GM12878 (cell line): ENCODE results near the gene PRPF18.

Experiments
- GABPA ChIP-seq: IDR thresholded peaks from 2 replicates; pipeline ENCODE4 v1.6.1; 2014; ENCODE audit warnings: antibody characterized with exemption, low read depth, mild to moderate bottlenecking, inconsistent platforms
- HDAC2 ChIP-seq: fragments of 200-600 bp; sonication (generic); IDR thresholded peaks from 2 replicates; pipeline ENCODE4 v1.6.1; 2017
- MYC ChIP-seq: IDR thresholded peaks from 2 replicates; pipeline ENCODE4 v1.6.1; 2011; ENCODE audit warnings: mild to moderate bottlenecking, low read length, moderate library complexity, inconsistent platforms; ENCODE audit not compliant: insufficient read depth, insufficient replicate concordance, insufficient read length, severe bottlenecking
- NFYB ChIP-seq: IDR thresholded peaks from 2 replicates; pipeline ENCODE4 v1.6.1; 2011; ENCODE audit warnings: low read depth, mild to moderate bottlenecking, low read length, improper control_type of control experiment, moderate library complexity; ENCODE audit not compliant: insufficient read depth
- SIN3A ChIP-seq: IDR thresholded peaks from 2 replicates; pipeline ENCODE4 v1.6.1; 2012; ENCODE audit warnings: low read depth, low read length, improper control_type of control experiment
- SREBF2 ChIP-seq: IDR thresholded peaks from 2 replicates; pipeline ENCODE4 v1.6.1; 2012; ENCODE audit warnings: mild to moderate bottlenecking, low read length
- STAT1 ChIP-seq: fragments of 450-650 bp; conservative IDR thresholded peaks from 2 replicates; pipeline ENCODE4 v1.6.1; 2014; ENCODE audit warnings: antibody characterized with exemption, mild to moderate bottlenecking
- TF ChIP-seq, protein P1 (sequence below), 3 experiments: IDR thresholded peaks in 2 of 3; conservative IDR thresholded peaks in 1 of 3; 2 replicates each; pipeline ENCODE4 v1.5.1; 2011; ENCODE audit warnings: low read depth in 3 of 3, low read length in 3 of 3, mild to moderate bottlenecking in 3 of 3, control low read depth in 2 of 3, moderate library complexity in 2 of 3, inconsistent platforms in 1 of 3, mixed read lengths in 1 of 3; ENCODE audit not compliant: control insufficient read depth in 2 of 3, insufficient read depth in 1 of 3; ENCODE audit errors: extremely low read depth in 1 of 3
- TF ChIP-seq, protein P2 (sequence below): fragments of 450-650 bp; IDR thresholded peaks from 2 replicates; pipeline ENCODE4 v1.6.1; 2017; ENCODE audit warnings: mild to moderate bottlenecking
- TF ChIP-seq, protein P3 (sequence below): fragments of 450-650 bp; IDR thresholded peaks from 2 replicates; pipeline ENCODE4 v1.6.1; 2014; ENCODE audit warnings: mild to moderate bottlenecking

DNA sequence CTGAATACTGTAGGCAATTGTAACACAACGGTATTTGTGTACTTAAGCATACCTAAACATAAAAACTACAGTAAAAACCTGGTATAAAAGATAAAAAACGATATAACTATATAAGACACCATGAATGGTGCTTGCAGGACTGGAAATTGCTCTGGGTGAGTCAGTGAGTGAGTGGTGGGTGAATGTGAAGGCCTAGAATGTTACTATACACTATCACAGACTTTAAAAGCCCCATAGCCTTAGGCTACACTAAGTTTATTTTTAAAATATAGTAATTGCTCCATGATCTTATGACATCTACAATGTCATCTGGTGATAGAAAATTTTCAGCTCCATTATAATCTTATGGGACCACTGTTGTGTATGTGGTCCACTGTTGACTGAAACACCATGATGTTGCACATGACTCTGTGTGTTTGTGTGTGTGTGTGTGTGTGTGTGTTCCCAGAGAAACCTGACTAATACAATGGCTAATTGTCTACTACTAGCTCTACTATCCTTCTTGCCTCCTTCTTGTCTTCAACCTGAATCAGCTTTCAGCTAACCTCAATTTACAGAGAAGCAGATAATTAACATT lies 27.6 kb upstream of the PRPF18 start:
- TF ChIP-seq NFYB (no peak), SIN3A (no peak), GABPA (no peak), SREBF2 (no peak), STAT1 (no peak), MYC (no peak), HDAC2 (no peak)
- TF ChIP-seq, protein P1, sequence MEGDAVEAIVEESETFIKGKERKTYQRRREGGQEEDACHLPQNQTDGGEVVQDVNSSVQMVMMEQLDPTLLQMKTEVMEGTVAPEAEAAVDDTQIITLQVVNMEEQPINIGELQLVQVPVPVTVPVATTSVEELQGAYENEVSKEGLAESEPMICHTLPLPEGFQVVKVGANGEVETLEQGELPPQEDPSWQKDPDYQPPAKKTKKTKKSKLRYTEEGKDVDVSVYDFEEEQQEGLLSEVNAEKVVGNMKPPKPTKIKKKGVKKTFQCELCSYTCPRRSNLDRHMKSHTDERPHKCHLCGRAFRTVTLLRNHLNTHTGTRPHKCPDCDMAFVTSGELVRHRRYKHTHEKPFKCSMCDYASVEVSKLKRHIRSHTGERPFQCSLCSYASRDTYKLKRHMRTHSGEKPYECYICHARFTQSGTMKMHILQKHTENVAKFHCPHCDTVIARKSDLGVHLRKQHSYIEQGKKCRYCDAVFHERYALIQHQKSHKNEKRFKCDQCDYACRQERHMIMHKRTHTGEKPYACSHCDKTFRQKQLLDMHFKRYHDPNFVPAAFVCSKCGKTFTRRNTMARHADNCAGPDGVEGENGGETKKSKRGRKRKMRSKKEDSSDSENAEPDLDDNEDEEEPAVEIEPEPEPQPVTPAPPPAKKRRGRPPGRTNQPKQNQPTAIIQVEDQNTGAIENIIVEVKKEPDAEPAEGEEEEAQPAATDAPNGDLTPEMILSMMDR (IDR thresholded peaks at IDR 0.05 in 2 of 3, conservative IDR thresholded peaks at IDR 0.05 in 1 of 3; ENCODE audit: control insufficient read depth in 2 of 3, extremely low read depth in 1 of 3, insufficient read depth in 1 of 3, low read depth in 3 of 3, low read length in 3 of 3): no peak
- TF ChIP-seq, protein P2, sequence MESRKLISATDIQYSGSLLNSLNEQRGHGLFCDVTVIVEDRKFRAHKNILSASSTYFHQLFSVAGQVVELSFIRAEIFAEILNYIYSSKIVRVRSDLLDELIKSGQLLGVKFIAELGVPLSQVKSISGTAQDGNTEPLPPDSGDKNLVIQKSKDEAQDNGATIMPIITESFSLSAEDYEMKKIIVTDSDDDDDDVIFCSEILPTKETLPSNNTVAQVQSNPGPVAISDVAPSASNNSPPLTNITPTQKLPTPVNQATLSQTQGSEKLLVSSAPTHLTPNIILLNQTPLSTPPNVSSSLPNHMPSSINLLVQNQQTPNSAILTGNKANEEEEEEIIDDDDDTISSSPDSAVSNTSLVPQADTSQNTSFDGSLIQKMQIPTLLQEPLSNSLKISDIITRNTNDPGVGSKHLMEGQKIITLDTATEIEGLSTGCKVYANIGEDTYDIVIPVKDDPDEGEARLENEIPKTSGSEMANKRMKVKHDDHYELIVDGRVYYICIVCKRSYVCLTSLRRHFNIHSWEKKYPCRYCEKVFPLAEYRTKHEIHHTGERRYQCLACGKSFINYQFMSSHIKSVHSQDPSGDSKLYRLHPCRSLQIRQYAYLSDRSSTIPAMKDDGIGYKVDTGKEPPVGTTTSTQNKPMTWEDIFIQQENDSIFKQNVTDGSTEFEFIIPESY: no peak
- TF ChIP-seq, protein P3, sequence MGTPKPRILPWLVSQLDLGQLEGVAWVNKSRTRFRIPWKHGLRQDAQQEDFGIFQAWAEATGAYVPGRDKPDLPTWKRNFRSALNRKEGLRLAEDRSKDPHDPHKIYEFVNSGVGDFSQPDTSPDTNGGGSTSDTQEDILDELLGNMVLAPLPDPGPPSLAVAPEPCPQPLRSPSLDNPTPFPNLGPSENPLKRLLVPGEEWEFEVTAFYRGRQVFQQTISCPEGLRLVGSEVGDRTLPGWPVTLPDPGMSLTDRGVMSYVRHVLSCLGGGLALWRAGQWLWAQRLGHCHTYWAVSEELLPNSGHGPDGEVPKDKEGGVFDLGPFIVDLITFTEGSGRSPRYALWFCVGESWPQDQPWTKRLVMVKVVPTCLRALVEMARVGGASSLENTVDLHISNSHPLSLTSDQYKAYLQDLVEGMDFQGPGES: no peak
